SH-SY5Y (cell line): ENCODE results near the gene DPPA4.

Source experiments
- GATA2 ChIP-seq: IDR thresholded peaks from 2 replicates; pipeline ENCODE4 v1.6.1; 2011; ENCODE audit warnings: mild to moderate bottlenecking, low read depth, low read length
- GATA3 ChIP-seq: IDR thresholded peaks from 2 replicates; pipeline ENCODE4 v1.6.1; 2011; ENCODE audit warnings: low read depth, mild to moderate bottlenecking, low read length, moderate library complexity

GRCh38 chr3:109373933-109374332 lies 36.6 kb upstream of the DPPA4 start:
- TF ChIP-seq GATA3: no peak
- no peak for TF ChIP-seq GATA2
